ENCODE data around the gene SCN7A. TPM values are rescaled to one million over a fixed set of nuclear protein-coding genes. Genes with fewer than 3 reads are reported as not detected.

The SCN7A gene
- total RNA-seq, result not detected in 2 replicates

GRCh38 chr2:166494140-166494624 is at the start of gene SCN7A:
Gene SCN7A (minus strand): TSS chr2:166494249. CDS start chr2:166477696, 16,553 bp downstream.

GRCh38 chr2:166375736-166376487 is 118.1 kb downstream of the SCN7A start, which contains the start of gene SCN9A:
Gene SCN9A (minus strand): TSS chr2:166375944. CDS start chr2:166311756, 64,188 bp downstream.

Other genes with a start within 250 kb of the SCN7A start
- 0.33 and 0.96 TPM in 2 replicates for gene SCN9A, start 118.3 kb downstream of the SCN7A start, total RNA-seq